ENCODE data around the gene TGM1.

TGM1 gene

DNA sequence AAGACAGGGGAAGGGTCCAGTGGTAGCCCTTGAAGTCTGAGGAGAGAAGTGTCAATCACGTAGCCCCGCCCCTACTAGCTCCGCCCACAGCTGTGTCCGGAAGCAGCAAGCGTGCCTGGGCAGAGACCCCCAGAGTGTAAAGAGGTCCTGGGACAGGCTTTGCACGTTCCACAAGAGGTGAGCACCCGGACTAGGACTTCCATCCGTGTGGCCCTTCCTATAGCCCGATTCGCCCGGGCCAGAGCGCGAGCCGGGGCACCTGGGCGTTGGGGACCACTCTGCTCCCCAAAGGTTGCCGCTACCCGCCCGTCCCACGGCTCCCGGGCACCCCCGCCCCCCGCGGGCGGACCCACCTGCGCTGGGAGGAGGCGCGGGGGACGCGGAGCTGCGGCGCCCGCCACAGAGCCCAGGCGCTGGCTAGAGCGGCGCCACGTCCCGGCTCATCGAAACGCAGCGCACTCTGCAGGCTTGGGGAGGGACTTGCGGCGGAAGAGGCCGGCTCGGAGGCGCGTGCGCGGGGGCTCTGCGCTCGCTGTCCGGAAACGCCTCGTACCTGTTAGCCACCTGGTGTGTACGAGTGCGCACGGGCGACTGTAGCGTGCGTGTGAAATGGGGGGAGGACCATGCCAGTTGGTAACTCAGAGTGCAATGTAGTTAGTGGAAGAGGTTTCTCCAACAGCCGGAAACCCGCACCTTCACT is 8.3 kb upstream of the TGM1 start, which contains the start of gene RABGGTA:
Gene RABGGTA (minus strand): TSS at position 464 of the 700 bp plus-strand sequence. CDS start 482 bp downstream, outside the sequence.
- DNase-seq (ENCODE audit: low spot score), result peak; percentile 91

DNA sequence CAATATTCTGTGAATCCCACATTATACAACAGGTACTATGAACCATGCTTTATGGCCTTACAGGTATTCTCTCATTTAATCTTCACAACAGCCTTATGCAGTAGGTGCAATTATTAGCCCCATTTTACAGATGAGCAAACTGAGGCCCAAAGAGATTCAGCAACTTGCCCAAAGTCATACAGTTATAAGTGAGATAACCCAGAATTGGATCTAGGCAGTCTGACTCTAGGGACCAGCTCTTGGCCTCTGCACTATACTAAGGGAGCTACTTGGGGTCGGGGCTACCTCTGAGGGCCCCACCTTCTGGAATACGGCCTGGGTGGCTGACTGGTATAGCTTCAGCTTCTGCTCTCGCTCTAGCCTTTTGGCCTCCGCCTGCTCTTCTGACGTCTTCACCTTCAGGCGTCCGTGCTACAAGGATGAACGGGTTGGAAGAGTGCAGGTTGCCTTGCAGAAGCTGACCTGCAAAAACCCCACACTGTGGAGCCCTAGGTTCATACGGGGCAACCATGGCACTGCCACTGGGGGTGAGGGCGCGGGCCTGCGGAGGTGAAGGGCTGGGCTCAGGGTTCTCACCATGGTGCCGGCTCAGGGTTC is 7.7 kb upstream of the TGM1 start:
- no peak for DNase-seq (ENCODE audit: low spot score)

DNA sequence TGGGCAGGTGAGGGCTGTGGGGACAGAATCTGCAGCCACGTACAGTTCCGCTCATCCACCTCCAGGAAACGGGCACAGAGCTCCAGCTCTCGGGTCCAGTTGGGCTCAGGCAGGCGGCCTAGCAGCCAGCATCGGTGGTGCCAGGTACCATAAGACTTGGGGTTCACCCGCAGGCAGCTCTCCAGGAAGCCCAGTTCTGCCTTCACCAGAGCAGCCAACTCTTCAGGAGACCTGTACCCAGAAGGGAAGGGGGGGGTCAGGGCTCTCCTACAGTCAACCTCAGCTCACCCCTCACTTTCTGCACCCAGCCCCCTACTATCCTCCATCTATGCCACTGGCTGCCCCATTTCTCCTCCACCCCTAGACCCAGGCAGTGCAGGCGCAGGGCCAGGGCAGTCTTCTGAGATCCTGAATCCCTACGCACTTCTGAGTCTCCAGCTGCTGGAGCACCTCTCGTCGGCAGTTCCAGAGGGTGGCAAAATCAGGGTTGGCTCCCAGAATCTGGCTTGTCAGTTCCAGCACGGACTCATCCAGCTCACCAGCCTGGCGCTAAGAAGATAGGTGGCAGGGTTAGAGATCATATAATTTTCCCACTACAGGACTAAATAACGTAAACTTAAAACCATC is 7.0 kb upstream of the TGM1 start:
- DNase-seq (ENCODE audit: low spot score), result no peak

DNA sequence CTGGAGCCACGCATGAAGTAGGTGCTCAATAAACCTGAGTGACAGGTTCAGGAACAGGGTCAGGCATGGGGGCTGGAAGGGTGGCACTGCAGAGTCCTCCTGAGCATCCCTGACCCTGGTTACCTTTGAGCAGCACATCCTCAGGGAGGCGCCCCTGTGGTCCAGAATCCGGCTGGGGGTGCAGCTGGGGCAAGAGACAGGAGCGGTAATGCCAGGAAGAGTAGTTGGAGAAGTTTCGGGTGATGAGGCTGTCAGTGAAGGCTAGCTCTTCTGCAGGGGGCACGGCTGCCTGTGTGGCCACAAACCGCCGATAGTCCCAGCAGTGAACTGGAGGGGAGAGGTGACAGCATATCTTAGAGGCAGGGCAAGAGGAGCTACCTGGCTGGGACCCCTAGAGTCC is 6.4 kb upstream of the TGM1 start:
- no peak for DNase-seq (ENCODE audit: low spot score)

DNA sequence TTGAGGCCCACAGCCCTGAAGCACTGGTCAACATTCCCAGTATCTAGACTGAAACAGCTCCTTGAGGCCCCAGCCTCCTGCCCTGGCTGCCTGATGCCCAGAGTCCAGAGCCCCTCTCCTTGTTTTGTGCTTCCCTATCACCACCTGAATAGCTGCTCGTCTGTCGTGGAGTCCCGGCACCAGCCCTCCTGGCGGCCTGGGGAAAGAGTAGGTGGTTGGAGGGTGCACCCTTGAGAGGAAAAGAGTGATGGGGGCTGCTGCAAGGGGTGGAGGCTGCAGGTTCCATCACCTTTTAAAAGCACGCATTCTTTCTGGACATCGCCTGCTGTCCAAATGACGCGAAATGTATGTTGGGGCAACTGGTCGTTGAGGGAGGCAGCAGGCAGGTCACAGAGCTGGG is 5.2 kb upstream of the TGM1 start:
- no peak for DNase-seq (ENCODE audit: low spot score)

DNA sequence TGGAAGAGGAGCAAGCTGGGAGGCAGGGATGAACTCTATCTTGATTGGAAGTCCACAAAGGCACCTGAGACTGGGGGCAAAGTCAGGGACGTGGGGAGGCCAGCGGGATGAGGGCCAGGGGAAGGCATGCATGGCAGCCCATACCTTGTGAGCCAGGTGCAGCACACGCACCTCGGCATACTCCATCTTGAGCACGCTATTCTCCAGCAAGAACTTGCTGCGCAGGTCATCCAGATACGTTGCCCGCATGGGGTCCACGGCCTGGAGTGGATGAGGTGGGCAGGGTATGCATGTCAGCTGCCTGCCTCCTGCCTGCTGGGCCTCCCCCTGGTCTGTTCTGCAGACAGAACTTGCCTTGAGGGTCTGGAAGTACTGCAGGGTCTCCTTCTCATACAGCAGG is 4.5 kb upstream of the TGM1 start:
- DNase-seq (ENCODE audit: low spot score), result no peak

DNA sequence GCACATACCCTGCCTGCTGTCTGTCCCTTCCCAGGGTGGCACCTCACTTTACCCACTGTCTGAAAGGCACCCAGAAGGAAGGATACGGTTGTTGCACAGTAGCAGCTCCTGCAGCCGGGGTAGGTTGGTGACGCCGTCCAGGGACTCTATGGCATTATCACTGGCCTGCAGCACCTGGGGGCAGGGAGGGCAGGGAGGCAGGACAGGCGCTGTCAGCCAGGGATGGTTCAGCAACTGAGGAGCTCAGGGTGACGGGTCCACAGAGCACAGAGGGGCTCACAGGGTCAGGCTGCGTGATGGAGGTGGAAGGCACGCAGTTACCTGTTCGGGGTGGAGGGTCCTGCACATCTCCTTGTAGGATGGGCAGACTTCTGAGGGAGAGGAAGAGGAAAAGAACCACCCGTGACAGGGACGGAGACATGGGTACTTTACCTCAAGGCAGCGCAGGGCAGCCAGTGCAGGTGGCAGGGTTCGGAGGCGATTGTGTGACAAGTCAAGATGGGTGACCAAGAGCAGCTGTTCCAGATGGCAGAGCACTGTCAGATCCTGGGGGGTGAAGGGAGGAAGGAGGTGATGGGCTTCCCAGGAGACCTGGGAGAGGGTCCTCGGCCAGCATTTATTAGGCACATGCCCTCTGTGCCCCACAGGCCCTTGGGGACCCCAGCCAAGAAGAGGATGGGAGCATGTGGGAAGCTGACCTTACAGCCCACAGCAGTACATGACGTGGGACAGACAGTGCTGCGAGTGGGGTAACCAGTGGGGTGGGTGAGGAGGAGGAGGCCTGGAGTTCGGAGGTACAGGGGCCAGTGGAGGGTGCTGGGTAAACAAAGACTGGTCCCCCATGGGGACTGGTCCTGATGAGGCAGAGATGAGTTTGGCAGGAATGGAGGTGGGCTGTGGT is 3.6 kb upstream of the TGM1 start:
- no peak for DNase-seq (ENCODE audit: low spot score)

DNA sequence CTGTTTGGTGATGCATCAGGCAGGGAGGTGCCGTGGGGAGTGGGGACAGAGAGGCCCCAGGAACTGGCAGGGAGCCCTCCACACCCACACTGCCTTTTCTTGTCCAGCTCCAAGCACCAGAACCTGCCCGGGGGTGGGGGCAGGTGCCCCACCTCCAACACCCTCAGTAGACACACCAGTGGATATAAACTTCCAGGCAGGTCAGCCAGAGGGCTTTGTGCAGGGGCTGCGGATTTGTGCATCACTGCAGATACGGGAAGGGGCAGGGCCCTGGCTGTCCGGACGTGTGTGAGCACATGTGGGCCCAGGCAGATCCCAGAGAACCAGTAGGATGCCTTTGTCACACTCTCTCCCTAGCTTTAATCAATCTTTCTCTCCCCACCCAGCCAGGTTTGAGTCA is 1.3 kb upstream of the TGM1 start:
- no peak for DNase-seq (ENCODE audit: low spot score)

DNA sequence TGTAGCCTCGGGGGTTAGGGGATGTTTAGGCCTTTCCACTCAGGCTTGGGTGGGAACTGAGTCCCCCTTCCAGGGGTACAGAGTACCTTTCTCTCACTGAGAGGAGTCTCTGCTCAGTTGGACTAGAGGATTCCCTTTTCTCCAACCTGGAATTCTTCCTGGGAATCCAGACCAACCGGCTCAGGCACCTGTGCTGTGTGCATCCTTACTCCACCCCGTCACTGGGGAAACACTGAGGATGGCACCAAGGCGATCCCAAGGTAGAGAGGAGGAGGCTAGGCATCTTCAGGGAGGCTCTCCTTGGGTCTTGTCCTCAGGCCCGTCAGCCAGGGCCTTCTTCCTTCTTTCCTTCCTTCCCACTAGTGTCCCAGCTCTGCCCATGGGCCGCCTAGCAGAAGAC is 871 bp upstream of the TGM1 start:
- no peak for DNase-seq (ENCODE audit: low spot score)

DNA sequence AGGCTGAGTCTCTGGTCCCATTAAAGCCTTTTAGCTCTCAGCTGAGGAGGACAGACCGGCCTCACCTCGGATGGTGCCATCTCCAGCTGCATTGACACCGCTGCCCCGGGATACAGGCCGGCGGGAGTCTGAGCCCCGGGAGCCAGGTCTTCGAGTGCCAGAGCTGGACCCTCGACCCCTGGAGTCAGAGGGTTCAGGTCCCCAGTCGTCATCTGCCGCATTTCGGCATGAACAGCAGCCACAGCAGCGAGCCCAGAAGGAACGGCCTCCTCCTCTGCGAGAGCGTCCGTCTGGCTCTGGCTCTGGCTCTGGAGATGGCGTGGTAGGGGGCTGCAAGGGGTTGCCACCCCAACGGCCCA is 1.0 kb downstream of the TGM1 start:
- no peak for DNase-seq (ENCODE audit: low spot score)

DNA sequence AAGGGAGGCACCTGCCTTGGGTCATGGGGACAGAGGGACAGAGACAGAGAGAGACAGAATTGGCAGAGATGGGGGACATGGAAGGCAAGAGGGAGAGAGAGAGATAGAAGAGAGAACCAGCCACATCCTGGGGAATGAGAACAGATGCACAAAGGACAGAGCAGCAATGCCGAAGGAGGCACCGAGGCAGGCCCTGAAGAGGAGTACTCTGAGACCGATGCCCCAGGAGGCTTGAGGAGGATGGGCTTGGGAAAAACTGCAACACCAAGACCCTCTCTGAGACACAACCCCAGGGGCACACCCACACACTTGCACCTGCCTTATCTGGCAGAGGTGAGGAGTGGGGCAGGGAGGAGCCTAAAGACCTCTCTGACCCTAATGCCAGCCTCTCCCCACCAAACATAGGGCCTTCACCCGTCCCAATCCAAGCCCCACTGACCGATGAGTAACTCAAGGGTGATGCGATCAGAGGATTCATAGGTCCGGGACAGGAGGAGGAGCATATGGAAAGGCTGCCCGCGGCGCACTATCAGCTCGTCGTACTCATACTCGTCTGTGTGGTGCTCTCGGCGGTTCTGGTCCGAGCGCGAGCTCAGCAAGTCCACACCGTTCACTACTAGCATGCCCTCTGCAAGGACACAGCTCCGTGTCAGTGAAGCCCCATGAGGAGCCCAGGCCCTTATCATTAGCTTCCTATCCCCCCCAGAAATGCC is 1.6 kb downstream of the TGM1 start:
- no peak for DNase-seq (ENCODE audit: low spot score)

DNA sequence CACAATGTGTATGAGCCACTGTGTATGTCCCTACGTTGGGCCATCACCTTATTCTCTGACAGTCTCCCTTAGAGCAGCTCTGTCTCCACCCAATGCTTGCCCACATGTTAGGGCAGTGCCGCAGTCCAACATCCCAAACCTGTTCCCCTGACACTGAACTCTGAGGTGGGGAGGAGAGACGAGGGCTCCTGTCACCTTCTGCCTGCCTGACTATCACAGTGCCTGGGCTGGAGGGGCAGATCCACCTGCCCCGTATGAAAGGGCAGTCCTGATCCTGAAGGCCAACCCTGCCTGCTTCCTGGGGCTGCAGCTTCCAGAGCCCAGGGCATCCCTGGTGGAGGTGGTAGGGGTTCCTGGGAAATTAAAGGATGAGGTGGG is 2.2 kb downstream of the TGM1 start:
- no peak for DNase-seq (ENCODE audit: low spot score)

DNA sequence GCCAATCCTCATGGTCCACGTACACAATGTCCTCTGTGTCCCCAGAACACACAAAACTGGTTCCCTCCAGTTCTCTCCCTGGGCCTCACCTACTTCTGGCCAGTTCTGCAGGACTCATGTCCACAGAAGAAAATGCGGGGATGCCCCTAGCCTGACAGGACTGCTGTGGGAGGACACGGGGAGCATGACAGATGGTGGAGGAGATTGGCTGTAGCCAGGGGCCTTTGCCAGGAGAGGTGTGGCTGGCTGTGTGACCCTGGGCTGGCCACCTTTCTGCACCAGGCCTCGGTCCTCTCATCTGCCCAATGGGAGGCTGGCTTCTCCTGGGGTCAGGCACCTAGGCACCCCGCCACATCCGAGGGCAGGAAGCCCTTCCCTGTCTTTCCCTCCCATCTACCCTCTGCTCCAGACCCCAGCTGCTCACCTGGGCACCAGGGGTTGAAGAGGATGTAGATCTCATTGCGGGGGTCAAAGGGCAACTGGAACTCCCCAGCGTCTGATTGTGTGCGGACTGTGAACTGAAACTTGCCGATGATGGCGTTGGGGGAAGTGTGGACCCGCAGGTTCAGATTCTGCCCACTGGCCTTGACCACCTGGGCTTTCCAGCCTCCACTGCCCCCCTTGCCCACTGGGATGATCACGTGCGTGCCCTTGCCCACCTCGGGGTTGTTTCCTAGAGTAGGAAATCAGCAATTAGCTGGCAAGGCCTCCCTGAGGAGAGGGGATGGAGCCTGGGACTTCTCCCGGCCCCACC is 2.8 kb downstream of the TGM1 start:
- DNase-seq (ENCODE audit: low spot score), result no peak

DNA sequence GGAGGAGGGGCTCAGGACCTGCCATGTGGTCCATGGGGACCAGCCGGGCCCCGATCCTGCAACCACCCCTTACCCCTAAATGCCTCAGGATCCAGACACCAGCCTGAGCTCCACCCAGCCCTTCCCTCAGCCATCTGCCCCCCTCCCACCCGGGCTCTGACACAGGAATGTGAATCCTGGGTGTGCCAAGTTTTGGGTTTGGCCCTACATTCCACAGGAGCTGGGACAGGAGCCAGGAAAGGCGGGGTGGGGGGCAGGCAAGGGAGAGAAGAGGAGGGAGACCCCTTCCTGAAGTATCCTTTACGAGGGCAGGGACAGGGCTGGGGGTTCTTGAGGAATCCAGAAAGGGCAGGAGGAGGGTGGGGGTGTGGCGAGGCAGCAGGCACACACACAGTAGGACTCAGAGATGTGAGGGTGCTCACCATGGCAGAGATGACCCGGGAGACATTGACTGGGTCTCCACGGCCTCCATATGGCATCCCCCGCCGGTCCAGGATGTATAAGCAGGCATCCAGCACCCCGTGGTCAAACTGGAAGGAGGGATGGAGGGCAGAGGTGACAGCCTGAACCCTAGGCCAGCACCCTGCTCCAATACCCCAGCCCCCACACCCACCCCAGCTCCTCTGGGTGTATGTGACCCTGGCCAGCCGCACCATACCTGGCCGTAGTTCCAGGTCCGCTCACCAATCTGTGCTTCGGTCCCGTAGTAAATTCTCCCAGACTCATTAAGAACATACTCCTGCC is 3.5 kb downstream of the TGM1 start:
- no peak for DNase-seq (ENCODE audit: low spot score)

DNA sequence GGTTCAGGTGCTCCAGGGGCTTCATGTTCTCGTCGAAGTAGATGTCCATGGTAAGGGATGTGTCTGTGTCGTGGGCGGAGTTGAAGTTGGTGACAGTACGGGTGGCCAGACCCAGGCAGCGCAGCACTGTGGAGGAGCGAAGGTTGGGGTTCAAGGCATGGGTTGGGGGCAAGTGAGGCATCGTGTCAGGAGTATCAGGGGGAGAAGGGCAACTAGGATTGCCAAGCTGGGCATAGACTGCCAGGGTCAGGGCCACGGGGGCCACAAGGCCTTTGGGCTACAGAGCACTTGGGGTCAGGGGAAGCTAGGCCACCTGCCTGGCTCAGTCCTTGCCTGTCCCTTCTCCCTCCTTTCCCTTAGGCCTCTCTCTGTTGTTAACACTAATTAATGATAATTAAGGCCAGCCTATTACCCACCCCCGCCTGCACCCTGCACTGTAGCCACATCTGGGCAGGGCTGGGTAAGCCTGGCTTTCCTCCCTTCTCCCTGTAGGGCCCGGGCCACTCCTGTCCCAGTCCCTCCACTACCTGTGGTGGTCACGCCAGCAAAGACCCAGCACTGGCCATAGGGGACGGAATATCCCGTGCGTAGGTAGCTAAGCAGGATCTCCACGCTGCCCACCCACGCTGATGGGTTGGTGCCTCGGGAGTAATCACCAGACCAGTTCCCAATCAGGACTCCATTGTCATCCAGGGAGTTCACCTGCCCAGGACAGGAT is 4.3 kb downstream of the TGM1 start:
- DNase-seq (ENCODE audit: low spot score), result no peak

DNA sequence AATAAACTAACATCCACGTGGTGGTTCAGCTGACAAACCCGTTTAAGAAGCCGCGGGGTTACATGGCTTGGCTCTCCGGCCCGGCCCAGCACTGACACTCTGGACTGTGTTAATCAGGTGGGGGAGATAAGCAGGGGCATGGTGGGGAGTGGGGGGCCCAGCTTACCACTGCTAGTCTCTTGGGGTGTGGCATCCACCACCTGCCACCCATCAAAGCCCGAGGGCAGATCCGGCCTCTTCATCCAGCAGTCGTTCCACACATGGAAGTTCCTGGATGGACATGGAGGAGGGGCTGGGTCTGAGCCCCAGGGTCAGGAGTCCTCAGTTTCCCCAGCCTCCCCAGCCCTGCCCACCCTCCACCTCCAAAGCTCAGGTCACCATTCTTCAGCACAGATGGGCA is 4.9 kb downstream of the TGM1 start:
- DNase-seq (ENCODE audit: low spot score), result no peak

DNA sequence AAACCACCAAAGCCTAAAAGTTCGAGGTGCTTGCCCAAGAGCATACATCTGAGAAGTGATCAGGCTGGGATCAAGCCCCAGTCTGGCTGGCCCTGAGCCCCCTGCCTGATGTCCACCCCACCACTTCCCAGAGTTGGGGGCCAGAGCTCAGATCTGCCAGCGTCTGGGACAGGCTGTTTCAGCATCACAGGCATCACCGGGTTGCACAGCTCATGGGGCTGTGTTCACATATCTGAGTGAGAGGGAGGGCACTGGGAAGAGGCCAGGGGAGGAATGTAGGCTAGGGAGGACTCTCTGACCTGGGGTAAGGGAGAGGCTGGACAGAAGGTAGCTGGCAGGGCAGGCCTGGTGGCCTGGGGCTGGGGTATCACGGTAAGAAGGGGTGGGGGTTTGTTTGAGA is 6.0 kb downstream of the TGM1 start:
- DNase-seq (ENCODE audit: low spot score), result no peak

DNA sequence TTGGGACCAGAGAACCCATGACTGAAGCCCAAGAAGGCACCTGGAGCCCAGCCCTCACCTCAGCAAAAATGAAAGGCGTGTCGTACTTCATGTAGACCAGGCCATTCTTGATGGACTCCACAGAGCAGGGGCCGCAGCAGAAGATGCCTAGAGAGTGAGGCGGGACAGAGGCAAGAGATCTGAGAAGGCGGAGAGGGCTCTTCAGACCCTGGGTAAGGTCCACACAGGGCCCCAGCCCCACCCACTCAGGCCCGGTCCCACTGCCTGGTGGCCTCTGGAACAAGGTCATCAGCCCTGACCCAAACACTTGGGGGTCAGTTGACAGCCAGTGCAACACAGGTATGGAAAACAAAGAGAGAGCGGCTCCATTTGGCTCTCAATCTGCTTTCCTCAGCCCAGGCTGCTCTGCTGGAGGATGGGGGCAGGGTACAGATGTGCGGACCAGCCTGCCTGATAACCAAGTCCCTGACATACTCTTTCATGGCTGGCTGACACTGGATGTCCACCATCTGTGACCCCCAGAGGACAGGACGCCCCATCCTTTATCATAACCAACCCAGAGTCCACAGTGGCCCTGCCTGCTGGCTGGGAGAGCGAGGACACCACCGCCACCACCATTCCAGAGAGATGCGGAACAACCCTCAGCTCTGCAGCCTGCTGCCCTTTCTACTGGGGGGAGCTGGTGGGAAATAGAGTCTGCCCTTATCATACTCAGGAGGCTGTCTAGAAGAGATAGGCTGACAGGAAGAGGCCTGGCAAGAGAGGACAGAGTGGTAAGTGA is 6.9 kb downstream of the TGM1 start:
- no peak for DNase-seq (ENCODE audit: low spot score)

DNA sequence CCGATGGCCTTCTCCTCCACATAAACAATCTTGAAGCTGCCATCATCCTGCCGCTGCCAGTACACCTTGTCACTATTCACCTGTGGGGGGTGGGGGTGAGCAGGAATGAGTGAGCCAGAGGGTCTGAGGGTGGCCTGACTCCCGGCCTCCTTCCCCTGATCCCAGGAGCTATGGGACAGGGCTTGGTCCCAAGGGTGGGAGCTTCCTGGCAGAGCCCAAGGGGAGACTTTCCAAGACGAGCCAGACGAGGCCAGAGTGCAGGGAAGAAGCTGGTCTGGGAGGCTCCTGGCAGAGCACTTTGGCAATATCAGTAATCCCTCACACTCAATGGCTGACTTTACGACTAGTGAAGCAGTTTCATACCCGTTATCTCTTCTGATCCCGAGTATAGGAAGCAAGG is 7.5 kb downstream of the TGM1 start:
- no peak for DNase-seq (ENCODE audit: low spot score)

All from Ammon's horn (tissue), 1 donor.